Measurements from ENCODE around the gene SLC43A3.

The SLC43A3 gene

DNA sequence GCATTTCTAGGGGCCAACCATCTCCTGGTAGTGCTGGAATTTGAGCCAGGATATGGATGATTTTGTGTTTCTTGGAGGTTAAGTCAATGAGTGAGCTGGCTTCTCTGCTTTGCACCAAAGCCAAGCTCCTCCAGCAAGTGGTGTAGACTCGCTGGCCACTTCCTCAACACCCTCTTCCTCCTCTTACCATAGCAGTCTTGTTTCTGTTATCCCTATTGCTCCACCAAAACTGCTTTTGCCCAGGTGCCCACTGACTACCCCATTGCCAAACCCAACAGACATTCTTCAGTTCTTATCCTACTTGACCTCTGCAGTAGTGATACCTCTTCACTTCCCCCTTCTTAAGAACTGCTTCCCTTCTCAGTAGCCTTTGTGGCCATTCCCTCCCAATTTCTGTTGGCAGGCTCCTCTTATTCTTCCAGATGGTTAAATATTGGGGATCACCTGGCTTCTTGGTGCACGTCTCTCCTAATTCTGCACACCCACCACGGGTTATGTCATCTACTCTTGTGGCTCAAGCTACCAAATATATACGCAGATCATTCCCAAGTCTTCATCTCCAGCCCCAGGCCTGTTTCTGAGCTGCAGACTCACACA, 29.4 kb downstream of the SLC43A3 start:
- no peak for FAIRE-seq
- TF ChIP-seq POLR2A (IDR thresholded peaks at IDR 0.05; ENCODE audit: low read depth, low read length), result no peak
- DNase-seq (ENCODE audit: insufficient read length, low spot score), result no peak

DNA sequence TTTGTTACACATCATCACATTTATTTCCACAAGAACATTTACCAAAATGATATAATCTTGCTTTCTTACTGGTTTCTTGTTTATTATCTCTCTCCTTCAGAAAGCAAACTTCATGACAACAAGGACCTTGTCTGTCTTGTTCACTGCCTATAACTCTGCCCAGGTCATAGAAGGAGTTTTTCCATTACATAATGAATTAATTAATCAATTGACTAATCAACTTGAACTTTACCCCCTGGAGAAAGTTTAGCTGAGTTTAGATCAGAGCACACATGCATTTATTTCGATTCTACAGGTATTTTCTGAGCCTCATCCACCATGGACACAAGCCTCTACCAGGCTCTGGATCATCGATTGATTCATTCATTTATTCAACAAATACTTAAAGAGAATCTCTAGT, 30.2 kb downstream of the SLC43A3 start:
- no peak for TF ChIP-seq POLR2A (IDR thresholded peaks at IDR 0.05; ENCODE audit: low read depth, low read length)
- no peak for FAIRE-seq
- no peak for DNase-seq (ENCODE audit: insufficient read length, low spot score)

- no peak for DNase-seq (ENCODE audit: insufficient read length, low spot score)
- TF ChIP-seq POLR2A (IDR thresholded peaks at IDR 0.05; ENCODE audit: low read depth, low read length), result no peak
- FAIRE-seq, result no peak
These were observed 30.9 kb downstream of the SLC43A3 start for GRCh38 chr11:57395905-57396623.

- FAIRE-seq, result no peak
- no peak for TF ChIP-seq POLR2A (IDR thresholded peaks at IDR 0.05; ENCODE audit: low read depth, low read length)
- no peak for DNase-seq (ENCODE audit: insufficient read length, low spot score)
These were observed 32.5 kb downstream of the SLC43A3 start for GRCh38 chr11:57394203-57394965.

- FAIRE-seq, result no peak
- DNase-seq (ENCODE audit: insufficient read length, low spot score), result no peak
- no peak for TF ChIP-seq POLR2A (IDR thresholded peaks at IDR 0.05; ENCODE audit: low read depth, low read length)
These were observed 34.2 kb downstream of the SLC43A3 start for GRCh38 chr11:57392763-57393105.

DNA sequence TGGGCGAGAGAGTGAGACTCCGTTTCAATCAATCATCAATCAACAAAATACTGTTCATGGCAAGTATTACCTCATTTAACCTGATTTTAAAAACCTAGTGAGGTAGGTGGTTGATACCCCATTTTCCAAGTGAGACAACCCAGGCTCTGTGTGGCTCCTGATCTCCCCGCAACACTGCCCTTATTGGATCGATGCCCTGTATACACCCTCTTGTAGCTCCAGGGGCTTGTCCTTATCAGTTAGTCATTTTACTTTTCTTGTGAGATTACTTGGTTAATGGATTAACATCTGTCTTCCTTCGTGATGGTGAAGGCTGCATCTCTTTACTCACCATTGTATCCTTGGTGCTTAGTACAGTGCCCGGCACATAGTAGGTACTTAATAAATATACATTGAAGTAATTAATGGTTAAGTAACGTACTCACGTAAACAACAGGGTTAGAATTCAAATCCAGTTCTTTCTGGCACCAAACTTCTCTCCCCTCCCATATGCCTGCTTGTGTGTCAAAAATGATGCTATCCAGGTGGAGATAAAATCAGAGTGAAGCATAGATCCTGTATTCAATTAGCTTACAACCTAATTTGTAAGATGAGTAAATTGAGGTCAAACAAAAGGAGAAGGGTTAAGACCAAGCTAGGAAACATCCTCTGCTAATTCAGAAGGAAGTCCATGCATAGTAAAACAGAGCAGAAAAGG, 34.7 kb downstream of the SLC43A3 start:
- DNase-seq (ENCODE audit: insufficient read length, low spot score), result no peak
- no peak for FAIRE-seq
- TF ChIP-seq POLR2A (IDR thresholded peaks at IDR 0.05; ENCODE audit: low read depth, low read length), result no peak

- FAIRE-seq (no peak), DNase-seq (ENCODE audit: insufficient read length, low spot score) (no peak)
- no peak for TF ChIP-seq POLR2A (IDR thresholded peaks at IDR 0.05; ENCODE audit: low read depth, low read length)
These were observed 35.4 kb downstream of the SLC43A3 start for GRCh38 chr11:57391539-57391938.

- DNase-seq (ENCODE audit: insufficient read length, low spot score) (no peak), FAIRE-seq (no peak)
- TF ChIP-seq POLR2A (IDR thresholded peaks at IDR 0.05; ENCODE audit: low read depth, low read length), result no peak
These were observed 35.8 kb downstream of the SLC43A3 start for GRCh38 chr11:57391111-57391510.

- TF ChIP-seq POLR2A (IDR thresholded peaks at IDR 0.05; ENCODE audit: low read depth, low read length), result no peak
- FAIRE-seq, result no peak
- DNase-seq (ENCODE audit: insufficient read length, low spot score), result no peak
These were observed 36.4 kb downstream of the SLC43A3 start, which contains the start of gene PRG2 for GRCh38 chr11:57390535-57390934. Gene PRG2, minus strand, starts transcription at chr11:57390650. Its CDS starts 706 bp downstream, at chr11:57389944.

DNA sequence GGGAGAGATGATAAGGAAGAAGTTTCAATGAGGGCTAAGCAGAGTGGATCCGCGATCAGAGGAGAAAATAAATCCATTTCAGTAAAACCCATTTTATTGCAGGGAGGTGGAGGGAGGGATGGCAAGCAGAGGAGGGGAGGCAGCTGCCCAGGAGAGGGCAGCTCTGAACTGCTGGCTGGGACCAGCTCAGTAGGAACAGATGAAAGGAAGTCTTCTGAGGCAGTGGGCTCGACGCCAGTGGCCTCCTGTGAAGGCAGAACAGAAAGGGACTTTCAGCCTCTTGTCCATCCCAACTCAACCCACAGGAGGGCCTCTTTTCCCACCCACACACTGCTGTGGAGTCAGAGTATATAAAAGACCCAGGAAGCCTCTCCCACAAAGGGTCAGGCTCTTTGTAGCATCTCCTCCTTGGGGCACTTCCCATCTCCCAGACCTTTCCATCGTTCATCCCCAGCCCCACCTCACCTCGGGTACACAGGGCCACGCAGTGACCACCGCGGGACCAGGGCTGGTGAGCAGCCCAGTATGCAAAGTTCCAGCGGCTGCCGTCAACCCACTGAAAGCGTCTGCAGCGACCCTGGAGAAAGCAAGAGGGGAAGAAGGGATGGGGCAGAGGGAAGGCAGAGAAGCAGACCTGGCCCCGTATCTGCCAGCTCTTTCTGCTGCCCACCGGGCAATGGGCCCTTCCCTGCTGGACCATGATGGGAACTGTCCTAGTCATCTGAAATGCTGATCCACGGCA, 39.5 kb downstream of the SLC43A3 start:
- FAIRE-seq, result no peak
- TF ChIP-seq POLR2A (IDR thresholded peaks at IDR 0.05; ENCODE audit: low read depth, low read length), result no peak
- no peak for DNase-seq (ENCODE audit: insufficient read length, low spot score)

DNA sequence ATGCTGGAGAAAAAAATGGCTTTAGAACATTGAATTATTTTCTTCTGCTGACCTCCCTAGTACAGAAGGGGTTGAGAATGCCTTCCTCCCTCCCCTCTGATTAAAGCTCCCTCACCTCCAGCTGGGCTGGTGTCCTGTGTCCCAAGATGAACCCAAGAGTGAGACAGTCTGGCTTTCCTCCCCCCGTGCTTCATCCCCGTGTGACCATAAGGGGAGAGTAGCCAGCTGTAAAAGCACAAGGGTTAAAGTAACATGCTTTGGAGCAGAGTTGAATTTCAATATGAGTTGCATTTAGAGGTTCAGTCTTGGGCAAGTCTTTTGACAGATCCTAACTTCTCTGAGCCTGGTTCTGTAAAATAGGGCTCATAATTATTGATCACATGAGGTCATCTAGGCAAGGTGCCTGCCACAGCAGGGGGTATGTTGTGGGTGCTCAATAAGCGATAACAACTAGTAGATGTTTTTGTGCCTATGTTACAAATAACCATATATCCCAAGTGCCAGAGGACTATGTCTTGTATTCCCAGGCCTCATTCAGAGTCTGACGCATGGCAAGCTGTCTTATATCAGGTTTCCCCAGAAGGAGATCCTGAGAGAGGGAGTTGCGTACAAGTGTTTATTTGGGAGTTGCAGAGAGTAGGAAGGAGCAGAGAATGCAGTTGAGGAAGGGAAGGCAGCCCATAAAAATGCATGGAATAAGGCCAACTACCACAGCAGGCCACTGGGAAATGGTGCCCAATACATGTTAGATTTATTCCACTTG, 40.6 kb downstream of the SLC43A3 start:
- no peak for TF ChIP-seq POLR2A (IDR thresholded peaks at IDR 0.05; ENCODE audit: low read depth, low read length)
- FAIRE-seq, result no peak
- no peak for DNase-seq (ENCODE audit: insufficient read length, low spot score)

DNA sequence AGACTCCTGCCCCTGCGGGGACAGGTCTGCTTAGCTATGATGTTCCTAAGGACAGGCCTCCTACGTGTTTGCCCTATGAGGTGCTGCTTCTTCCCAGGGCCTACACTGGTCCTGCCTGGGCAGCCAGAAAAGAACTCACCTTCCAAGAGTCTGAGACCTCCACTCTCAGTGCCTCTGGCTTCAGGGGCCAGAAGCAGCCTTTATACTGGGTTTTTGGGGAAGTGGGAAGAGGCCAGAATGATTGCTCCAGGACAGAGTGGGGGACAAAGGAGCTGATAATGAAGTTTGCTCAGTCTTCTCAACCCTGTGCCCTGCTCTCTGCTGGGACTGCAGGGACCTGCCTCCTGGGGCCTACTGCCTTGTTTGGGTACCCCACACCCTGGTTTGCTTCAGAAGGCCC, 45.9 kb downstream of the SLC43A3 start, which contains the start of gene PRG3:
TSS of gene PRG3 (minus strand) at position 176 of the 400 bp plus-strand sequence. CDS start 442 bp downstream, outside the sequence.
- DNase-seq (ENCODE audit: insufficient read length, low spot score) (no peak), FAIRE-seq (no peak)
- TF ChIP-seq POLR2A (IDR thresholded peaks at IDR 0.05; ENCODE audit: low read depth, low read length), result no peak

- DNase-seq (ENCODE audit: insufficient read length, low spot score) (no peak), FAIRE-seq (no peak)
These were observed 47.2 kb downstream of the SLC43A3 start for GRCh38 chr11:57379732-57380131.

More at GRCh38 chr11:57379732-57380131, 47.2 kb downstream of the SLC43A3 start:
- no peak for TF ChIP-seq POLR2A (IDR thresholded peaks at IDR 0.05; ENCODE audit: low read depth, low read length)
